Measurements from ENCODE around the gene PRODH.
"Not testable (repeated sequence)": the region's sequence is repeated elsewhere in the genome, so short reads cannot be mapped to it uniquely, and the experiment has no call there.

Gene PRODH

GRCh38 chr22:18952022-18952421, 15.9 kb upstream of the PRODH start:
- DNase-seq: no peak

- no peak for DNase-seq
Observed at GRCh38 chr22:18950141-18950540, 14.0 kb upstream of the PRODH start.

- DNase-seq: no peak
Observed at GRCh38 chr22:18947905-18948304, 11.8 kb upstream of the PRODH start.

GRCh38 chr22:18947105-18947504, 11.0 kb upstream of the PRODH start:
- DNase-seq: not testable (repeated sequence)

- not testable (repeated sequence) for DNase-seq
Observed at GRCh38 chr22:18938691-18939090, 2.6 kb upstream of the PRODH start.

- DNase-seq: not testable (repeated sequence)
Observed at GRCh38 chr22:18934688-18935087, 1.4 kb downstream of the PRODH start.

- DNase-seq: no peak
Observed at GRCh38 chr22:18933914-18934313, 2.2 kb downstream of the PRODH start.

GRCh38 chr22:18931905-18932652, 4.0 kb downstream of the PRODH start:
- no peak for DNase-seq

- no peak for DNase-seq
Observed at GRCh38 chr22:18929459-18929858, 6.6 kb downstream of the PRODH start.

- DNase-seq: no peak
Observed at GRCh38 chr22:18927573-18927972, 8.5 kb downstream of the PRODH start.

- DNase-seq: no peak
Observed at GRCh38 chr22:18927020-18927419, 9.1 kb downstream of the PRODH start.

GRCh38 chr22:18925368-18926064, 10.6 kb downstream of the PRODH start:
- no peak for DNase-seq

- not testable (repeated sequence) for DNase-seq
Observed at GRCh38 chr22:18920257-18920902, 15.7 kb downstream of the PRODH start.

- DNase-seq: not testable (repeated sequence)
Observed at GRCh38 chr22:18917818-18918217, 18.3 kb downstream of the PRODH start.

GRCh38 chr22:18915550-18915949, 20.5 kb downstream of the PRODH start:
- DNase-seq: not testable (repeated sequence)

GRCh38 chr22:18914558-18914957, 21.5 kb downstream of the PRODH start:
- not testable (repeated sequence) for DNase-seq

GRCh38 chr22:18912264-18912946, 23.7 kb downstream of the PRODH start:
- DNase-seq: not testable (repeated sequence)

- not testable (repeated sequence) for DNase-seq
Observed at GRCh38 chr22:18911535-18911934, 24.6 kb downstream of the PRODH start.

GRCh38 chr22:18909556-18909955, 26.5 kb downstream of the PRODH start:
- DNase-seq: no peak

- DNase-seq: no peak
Observed at GRCh38 chr22:18906896-18907295, 29.2 kb downstream of the PRODH start.

GRCh38 chr22:18906410-18906745, 29.7 kb downstream of the PRODH start:
- not testable (repeated sequence) for DNase-seq

GRCh38 chr22:18905540-18906409, 30.3 kb downstream of the PRODH start, which contains the start of gene DGCR6:
Gene DGCR6, plus strand, starts transcription at chr22:18906320. Its CDS starts 55 bp downstream, at chr22:18906375.
- DNase-seq: no peak

Data from suppressor macrophage treated with lipopolysaccharide for 4 hours (primary cell).